SH-SY5Y (cell line): ENCODE results near the gene INSYN1.

Source experiments
- GATA2 ChIP-seq: IDR thresholded peaks from 2 replicates; pipeline ENCODE4 v1.6.1; 2011; ENCODE audit warnings: mild to moderate bottlenecking, low read depth, low read length
- GATA3 ChIP-seq: IDR thresholded peaks from 2 replicates; pipeline ENCODE4 v1.6.1; 2011; ENCODE audit warnings: low read depth, mild to moderate bottlenecking, low read length, moderate library complexity

DNA sequence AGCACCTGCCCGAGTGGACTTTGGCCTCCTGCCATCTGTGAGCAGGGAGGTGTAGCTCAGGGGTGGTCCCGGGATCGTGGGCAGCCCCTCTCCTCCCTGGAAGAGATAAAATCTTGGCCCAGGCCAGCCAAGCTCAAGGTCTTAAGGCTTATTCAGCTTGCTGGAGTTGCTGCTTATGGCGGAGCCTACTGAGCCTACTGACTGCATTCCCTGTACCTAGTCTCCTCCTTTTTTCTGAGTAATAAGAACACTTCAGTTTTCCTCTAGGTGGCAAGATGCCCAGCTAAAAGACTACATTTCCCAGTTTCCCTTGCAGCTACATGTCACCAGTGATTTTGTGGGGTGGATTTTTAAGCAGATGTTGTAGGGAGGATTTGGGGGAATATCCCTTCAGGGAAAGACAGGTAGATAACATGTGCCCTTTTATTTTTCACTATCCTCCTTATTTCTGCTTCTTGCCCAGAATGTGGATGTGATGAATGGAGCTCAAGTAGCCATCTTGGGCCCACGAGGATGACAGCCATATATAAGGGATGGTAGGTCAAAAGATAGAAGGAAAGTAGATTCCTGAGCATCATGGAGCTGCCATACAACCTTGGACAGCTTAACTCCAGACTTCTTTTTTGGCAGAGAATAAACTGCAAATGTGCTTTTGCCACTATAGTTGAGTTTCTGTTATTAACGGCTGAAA, 41.4 kb upstream of the INSYN1 start:
- TF ChIP-seq GATA2: no peak
- TF ChIP-seq GATA3: no peak
